ENCODE measurements around the gene C9orf78. TPM values are rescaled to one million over a fixed set of nuclear protein-coding genes. Genes with fewer than 3 reads are reported as not detected.

C9orf78 gene
- polyA plus RNA-seq, 1 donor (not counting 4 experiments of a cell fraction or from before 2014, with no cell fraction given): 66.5 TPM

- FAIRE-seq (no peak), DNase-seq (ENCODE audit: low read depth, low spot score) (no peak)
- Histone ChIP-seq H3K79me2 (ENCODE audit: control insufficient read depth, insufficient read depth, low read length) (no peaks in the 10 kb centered on the region), H3K9me3 (ENCODE audit: control insufficient read depth, low read depth, low read length) (no peaks in the 10 kb centered on the region), H3K27ac (ENCODE audit: control insufficient read depth, insufficient read depth, low read length) (no peak overlapping the region), H3K4me2 (ENCODE audit: control insufficient read depth, extremely low read depth, insufficient read depth, low read depth, low read length) (no peak overlapping the region), H2AFZ (ENCODE audit: control insufficient read depth, low read length) (no peak overlapping the region), H3K36me3 (ENCODE audit: control insufficient read depth in 2 of 2, extremely low read depth in 1 of 2, insufficient read depth in 2 of 2, low read length in 2 of 2) (no peaks in the 10 kb centered on the region), H4K20me1 (ENCODE audit: control insufficient read depth, extremely low read depth, insufficient read depth, low read length) (no peaks in the 10 kb centered on the region), H3K4me3 (ENCODE audit: control insufficient read depth in 2 of 3, extremely low read depth in 1 of 3, insufficient read depth in 2 of 3, low read depth in 1 of 3, low read length in 3 of 3) (no peak overlapping the region), H3K9me1 (ENCODE audit: control insufficient read depth, extremely low read depth, insufficient read depth, low read length) (no peaks in the 10 kb centered on the region), H3K9ac (ENCODE audit: control insufficient read depth, extremely low read depth, insufficient read depth, low read length) (no peak overlapping the region), H3K4me1 (ENCODE audit: control insufficient read depth, extremely low read depth, insufficient read depth, low read length) (no peaks in the 10 kb centered on the region), H3K27me3 (ENCODE audit: control insufficient read depth, extremely low read depth, insufficient read depth, low read length) (peaks cover 7% of the 10 kb centered on the region)
- TF ChIP-seq CTCF (optimal IDR thresholded peaks at IDR 0.05 in 1 of 3, IDR thresholded peaks at IDR 0.05 in 1 of 3, conservative IDR thresholded peaks at IDR 0.05 in 1 of 3; ENCODE audit: extremely low read depth in 1 of 3, insufficient read depth in 2 of 3, low read length in 3 of 3) (no peak), EZH2 (IDR thresholded peaks at IDR 0.05; ENCODE audit: low read length) (no peak)
- dilution Hi-C loops (cut with MboI; ENCODE audit: extremely low pct_ligation_motif_present, low sequenced_read_pairs): no loop called here
Measured at GRCh38 chr9:129794549-129794948, 40.5 kb downstream of the C9orf78 start.

- no peak for FAIRE-seq
- no peak overlapping the region for H2AFZ ChIP-seq (ENCODE audit: control insufficient read depth, low read length)
- dilution Hi-C loops (cut with MboI; ENCODE audit: extremely low pct_ligation_motif_present, low sequenced_read_pairs): no loop called here
Measured at GRCh38 chr9:129786481-129786880, 48.6 kb downstream of the C9orf78 start.

More at GRCh38 chr9:129786481-129786880, 48.6 kb downstream of the C9orf78 start:
- no peak for DNase-seq (ENCODE audit: low read depth, low spot score)
- no peak overlapping the region for H3K4me3 ChIP-seq (ENCODE audit: control insufficient read depth in 2 of 3, extremely low read depth in 1 of 3, insufficient read depth in 2 of 3, low read depth in 1 of 3, low read length in 3 of 3)
- H4K20me1 ChIP-seq (ENCODE audit: control insufficient read depth, extremely low read depth, insufficient read depth, low read length): no peaks in the 10 kb centered on the region
- H3K4me2 ChIP-seq (ENCODE audit: control insufficient read depth, extremely low read depth, insufficient read depth, low read depth, low read length): no peak overlapping the region
- no peaks in the 10 kb centered on the region for H3K27me3 ChIP-seq (ENCODE audit: control insufficient read depth, extremely low read depth, insufficient read depth, low read length)
- no peaks in the 10 kb centered on the region for H3K4me1 ChIP-seq (ENCODE audit: control insufficient read depth, extremely low read depth, insufficient read depth, low read length)
- H3K9me3 ChIP-seq (ENCODE audit: control insufficient read depth, low read depth, low read length): no peaks in the 10 kb centered on the region
- no peak overlapping the region for H3K27ac ChIP-seq (ENCODE audit: control insufficient read depth, insufficient read depth, low read length)
- no peaks in the 10 kb centered on the region for H3K79me2 ChIP-seq (ENCODE audit: control insufficient read depth, insufficient read depth, low read length)
- no peak for TF ChIP-seq EZH2 (IDR thresholded peaks at IDR 0.05; ENCODE audit: low read length)
- no peak for TF ChIP-seq CTCF (optimal IDR thresholded peaks at IDR 0.05 in 1 of 3, IDR thresholded peaks at IDR 0.05 in 1 of 3, conservative IDR thresholded peaks at IDR 0.05 in 1 of 3; ENCODE audit: extremely low read depth in 1 of 3, insufficient read depth in 2 of 3, low read length in 3 of 3)
- no peaks in the 10 kb centered on the region for H3K36me3 ChIP-seq (ENCODE audit: control insufficient read depth in 2 of 2, extremely low read depth in 1 of 2, insufficient read depth in 2 of 2, low read length in 2 of 2)
- H3K9ac ChIP-seq (ENCODE audit: control insufficient read depth, extremely low read depth, insufficient read depth, low read length): no peak overlapping the region
- no peaks in the 10 kb centered on the region for H3K9me1 ChIP-seq (ENCODE audit: control insufficient read depth, extremely low read depth, insufficient read depth, low read length)
